ENCODE results near the gene LIF.

DNA sequence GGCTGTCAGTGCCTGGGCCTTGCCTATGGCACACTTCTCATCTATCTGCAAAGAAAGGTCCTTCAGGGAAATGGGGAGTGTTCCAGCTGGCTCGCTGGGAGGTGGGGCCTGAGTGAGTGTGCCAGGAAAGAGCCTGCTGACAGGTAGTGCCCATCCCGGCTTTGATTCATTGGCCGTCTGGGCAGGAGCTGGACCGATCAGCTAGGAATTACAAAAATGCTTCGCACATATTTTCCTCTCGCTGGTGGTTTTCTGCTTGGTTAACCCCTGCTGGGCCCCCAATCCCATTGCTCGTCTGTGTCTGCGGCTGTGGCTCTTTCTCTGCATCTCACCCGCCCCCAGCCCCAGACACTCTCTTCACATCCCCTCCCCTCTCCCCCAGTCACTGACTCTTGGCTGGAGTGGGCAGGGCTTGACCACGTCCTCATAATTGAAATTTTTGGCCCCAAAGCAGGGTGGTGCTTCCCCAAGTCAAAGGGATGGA lies 10.8 kb downstream of the LIF start:
- TF ChIP-seq, protein P1, sequence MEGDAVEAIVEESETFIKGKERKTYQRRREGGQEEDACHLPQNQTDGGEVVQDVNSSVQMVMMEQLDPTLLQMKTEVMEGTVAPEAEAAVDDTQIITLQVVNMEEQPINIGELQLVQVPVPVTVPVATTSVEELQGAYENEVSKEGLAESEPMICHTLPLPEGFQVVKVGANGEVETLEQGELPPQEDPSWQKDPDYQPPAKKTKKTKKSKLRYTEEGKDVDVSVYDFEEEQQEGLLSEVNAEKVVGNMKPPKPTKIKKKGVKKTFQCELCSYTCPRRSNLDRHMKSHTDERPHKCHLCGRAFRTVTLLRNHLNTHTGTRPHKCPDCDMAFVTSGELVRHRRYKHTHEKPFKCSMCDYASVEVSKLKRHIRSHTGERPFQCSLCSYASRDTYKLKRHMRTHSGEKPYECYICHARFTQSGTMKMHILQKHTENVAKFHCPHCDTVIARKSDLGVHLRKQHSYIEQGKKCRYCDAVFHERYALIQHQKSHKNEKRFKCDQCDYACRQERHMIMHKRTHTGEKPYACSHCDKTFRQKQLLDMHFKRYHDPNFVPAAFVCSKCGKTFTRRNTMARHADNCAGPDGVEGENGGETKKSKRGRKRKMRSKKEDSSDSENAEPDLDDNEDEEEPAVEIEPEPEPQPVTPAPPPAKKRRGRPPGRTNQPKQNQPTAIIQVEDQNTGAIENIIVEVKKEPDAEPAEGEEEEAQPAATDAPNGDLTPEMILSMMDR (IDR thresholded peaks at IDR 0.05), result no peak
- TF ChIP-seq POLR2A (IDR thresholded peaks at IDR 0.05) (no peak), POLR2AphosphoS5 (IDR thresholded peaks at IDR 0.05) (no peak)

All from stomach (tissue), 4 donors.